Sigmoid colon (tissue), 4 donors: Measurements from ENCODE around the gene ABCF2.

Experiments
- CTCF ChIP-seq, 4 experiments: fragments of 450-650 bp in 3 of 4; fragments of 200-600 bp in 1 of 4; IDR thresholded peaks; one replicate each; pipeline ENCODE4 v1.5.1; 2016 to 2019; ENCODE audit warnings: antibody characterized with exemption in 4 of 4, mild to moderate bottlenecking in 3 of 4, moderate library complexity in 2 of 4
- EP300 ChIP-seq, 4 donors: sonication (generic); formaldehyde crosslinking; IDR thresholded peaks; one replicate each; pipeline ENCODE4 v1.6.1; 2017; ENCODE audit warnings: antibody characterized with exemption in 4 of 4
- POLR2A ChIP-seq, 2 donors: fragments of 450-650 bp; IDR thresholded peaks; one replicate each; pipeline ENCODE4 v1.6.1; 2016; ENCODE audit warnings: antibody characterized with exemption in 2 of 2, mild to moderate bottlenecking in 2 of 2, moderate library complexity in 2 of 2
- POLR2AphosphoS5 ChIP-seq, 4 donors: sonication (generic); formaldehyde crosslinking; IDR thresholded peaks; one replicate each; pipeline ENCODE4 v1.6.1; 2017; ENCODE audit warnings: antibody characterized with exemption in 4 of 4

GRCh38 chr7:151209588-151209987, 17.4 kb downstream of the ABCF2 start:
- no peak for TF ChIP-seq CTCF (IDR thresholded peaks at IDR 0.05)
- TF ChIP-seq EP300 (IDR thresholded peaks at IDR 0.05) = no peak
- no peak for TF ChIP-seq POLR2A (IDR thresholded peaks at IDR 0.05)
- no peak for TF ChIP-seq POLR2AphosphoS5 (IDR thresholded peaks at IDR 0.05)
